HG03575 (cell line): ENCODE results near the gene CD180.

Source experiments
- ATAC-seq: cut with Tn5 transposase; IDR thresholded peaks from one replicate; pipeline ENCODE4 v1.9.1; 2021; ENCODE audit not compliant: unreplicated experiment, insufficient number of reproducible peaks, low FRiP score; ENCODE audit errors: extremely low read depth

Gene CD180

GRCh38 chr5:67214707-67215447 is 18.3 kb upstream of the CD180 start:
- no peak for ATAC-seq

GRCh38 chr5:67214036-67214435 is 17.4 kb upstream of the CD180 start:
- no peak for ATAC-seq

GRCh38 chr5:67211926-67212325 is 15.3 kb upstream of the CD180 start:
- no peak for ATAC-seq

- ATAC-seq: no peak
These were observed 12.7 kb upstream of the CD180 start for GRCh38 chr5:67209141-67209771.

GRCh38 chr5:67208403-67208802 is 11.8 kb upstream of the CD180 start:
- no peak for ATAC-seq

- ATAC-seq: peak; percentile 83
These were observed 10.3 kb upstream of the CD180 start for GRCh38 chr5:67206929-67207328.

- ATAC-seq: peak; percentile 22
These were observed 9.9 kb upstream of the CD180 start for GRCh38 chr5:67206461-67206860.

- no peak for ATAC-seq
These were observed 9.4 kb upstream of the CD180 start for GRCh38 chr5:67205981-67206380.

GRCh38 chr5:67204821-67205220 is 8.2 kb upstream of the CD180 start:
- no peak for ATAC-seq

- no peak for ATAC-seq
These were observed 7.1 kb upstream of the CD180 start for GRCh38 chr5:67203701-67204074.

GRCh38 chr5:67202828-67203227 is 6.2 kb upstream of the CD180 start:
- ATAC-seq: no peak

GRCh38 chr5:67201897-67202549 is 5.4 kb upstream of the CD180 start:
- no peak for ATAC-seq

GRCh38 chr5:67200809-67201562 is 4.4 kb upstream of the CD180 start:
- ATAC-seq: no peak

GRCh38 chr5:67199859-67200258 is 3.3 kb upstream of the CD180 start:
- no peak for ATAC-seq

GRCh38 chr5:67198917-67199316 is 2.3 kb upstream of the CD180 start:
- no peak for ATAC-seq

- ATAC-seq: no peak
These were observed 937 bp upstream of the CD180 start for GRCh38 chr5:67197536-67197935.

- no peak for ATAC-seq
These were observed 958 bp downstream of the CD180 start for GRCh38 chr5:67195406-67196275.

GRCh38 chr5:67194166-67194565 is 2.4 kb downstream of the CD180 start:
- ATAC-seq: no peak

- no peak for ATAC-seq
These were observed 3.2 kb downstream of the CD180 start for GRCh38 chr5:67193439-67193807.
